M059J (cell line): Measurements from ENCODE around the gene ZNF77. TPM values are rescaled to one million over a fixed set of nuclear protein-coding genes. Genes with fewer than 3 reads are reported as not detected.
"Not testable (repeated sequence)": the region's sequence is repeated elsewhere in the genome, so short reads cannot be mapped to it uniquely, and the experiment has no call there.

Experiments used
- DNase-seq: peaks from one replicate; pipeline ENCODE4 v3.0.0-alpha.2; 2012; ENCODE audit warnings: low read depth
- total RNA-seq: library from RNA; depleted of rRNA; stranded (reverse); fragments of >200 nt; shearing (Covaris generic); gene quantifications from 2 replicates; pipeline ENCODE4 v1.2.3, GENCODE V29; 2014; rRNA removed

The ZNF77 gene
- total RNA-seq, 1 experiment from 2014 or later, result 4.9 TPM

GRCh38 chr19:2917275-2918184 lies 27.2 kb downstream of the ZNF77 start:
- no peak for DNase-seq

GRCh38 chr19:2912306-2912705 lies 32.5 kb downstream of the ZNF77 start:
- no peak for DNase-seq

- DNase-seq, result no peak
Measured at GRCh38 chr19:2906631-2907195, 38.1 kb downstream of the ZNF77 start.

GRCh38 chr19:2905918-2906519 lies 38.8 kb downstream of the ZNF77 start:
- no peak for DNase-seq

- not testable (repeated sequence) for DNase-seq
Measured at GRCh38 chr19:2903326-2903725, 41.4 kb downstream of the ZNF77 start.

- no peak for DNase-seq
Measured at GRCh38 chr19:2902590-2903218, 42.1 kb downstream of the ZNF77 start.

GRCh38 chr19:2900296-2901252 lies 44.2 kb downstream of the ZNF77 start, which contains the start of gene ZNF57:
ZNF57 (plus strand) TSS chr19:2900928; CDS start chr19:2901046, 118 bp downstream.
- peak; percentile 99 for DNase-seq

GRCh38 chr19:2896694-2897093 lies 48.1 kb downstream of the ZNF77 start:
- no peak for DNase-seq

GRCh38 chr19:2890531-2890930 lies 54.2 kb downstream of the ZNF77 start:
- DNase-seq, result not testable (repeated sequence)

- DNase-seq, result no peak
Measured at GRCh38 chr19:2888731-2889224, 56.0 kb downstream of the ZNF77 start.

- peak; percentile 66 for DNase-seq
Measured at GRCh38 chr19:2887391-2887914, 57.3 kb downstream of the ZNF77 start.

GRCh38 chr19:2885736-2886135 lies 59.0 kb downstream of the ZNF77 start:
- no peak for DNase-seq

GRCh38 chr19:2883686-2884439 lies 60.9 kb downstream of the ZNF77 start:
- DNase-seq, result no peak

Other genes starting within 250 kb of the ZNF77 start
- 0.12 TPM in 1 of 2 replicates, not detected in the other for gene GNG7, start 242.3 kb downstream of the ZNF77 start, total RNA-seq
- gene DIRAS1, start 223.6 kb downstream of the ZNF77 start, total RNA-seq, result 1.2 and 1.6 TPM in 2 replicates
- gene SLC39A3, start 205.0 kb downstream of the ZNF77 start, total RNA-seq, result 73.7 and 80.4 TPM in 2 replicates
- gene SGTA, start 161.7 kb downstream of the ZNF77 start, total RNA-seq, result 60.4 and 87.9 TPM in 2 replicates
- 61.7 and 134 TPM in 2 replicates for gene THOP1, start 159.5 kb downstream of the ZNF77 start, total RNA-seq
- 4.6 and 4.9 TPM in 2 replicates for gene ZNF554, start 125.1 kb downstream of the ZNF77 start, total RNA-seq
- gene ZNF555, start 103.5 kb downstream of the ZNF77 start, total RNA-seq, result 8.3 and 8.7 TPM in 2 replicates
- 0.52 TPM in 1 of 2 replicates, not detected in the other for gene ZNF556, start 77.6 kb downstream of the ZNF77 start, total RNA-seq
- 5.0 and 8.4 TPM in 2 replicates for gene ZNF57, start 44.0 kb downstream of the ZNF77 start, total RNA-seq
- 0.10 and 2.8 TPM in 2 replicates for gene TLE6, start 32.6 kb upstream of the ZNF77 start, total RNA-seq
- gene TLE2, start 84.3 kb upstream of the ZNF77 start, total RNA-seq, result not detected in 2 replicates
- 186 and 200 TPM in 2 replicates for gene TLE5, start 117.5 kb upstream of the ZNF77 start, total RNA-seq
- 38.0 and 69.7 TPM in 2 replicates for gene GNA11, start 149.4 kb upstream of the ZNF77 start, total RNA-seq
- gene GNA15, start 191.1 kb upstream of the ZNF77 start, total RNA-seq, result not detected in 2 replicates
- not detected in 2 replicates for gene S1PR4, start 233.8 kb upstream of the ZNF77 start, total RNA-seq
- 44.7 and 76.1 TPM in 2 replicates for gene NCLN, start 241.0 kb upstream of the ZNF77 start, total RNA-seq